Measurements from ENCODE around the gene PAK4.

- TF ChIP-seq CREB1 (IDR thresholded peaks at IDR 0.05; ENCODE audit: low read depth) (no peak), USF1 (IDR thresholded peaks at IDR 0.05) (no peak)
Observed at GRCh38 chr19:39169143-39169810, 43.7 kb downstream of the PAK4 start.
